Testis (tissue), 2 donors: ENCODE measurements around the gene RNF223.

Source experiments
- POLR2A ChIP-seq: fragments of 450-650 bp; IDR thresholded peaks from one replicate; pipeline ENCODE4 v1.6.1; 2017; ENCODE audit warnings: antibody characterized with exemption, mild to moderate bottlenecking, moderate library complexity
- TF ChIP-seq, protein P1 (sequence below), 3 experiments: fragments of 450-650 bp in 2 of 3; fragments of 200-600 bp in 1 of 3; sonication (generic) in 1 of 3; IDR thresholded peaks; one replicate each; pipeline ENCODE4 v1.5.1; 2016 to 2019; ENCODE audit warnings: antibody characterized with exemption in 3 of 3, mild to moderate bottlenecking in 2 of 3, moderate library complexity in 1 of 3

- TF ChIP-seq POLR2A: no peak
- TF ChIP-seq, protein P1, sequence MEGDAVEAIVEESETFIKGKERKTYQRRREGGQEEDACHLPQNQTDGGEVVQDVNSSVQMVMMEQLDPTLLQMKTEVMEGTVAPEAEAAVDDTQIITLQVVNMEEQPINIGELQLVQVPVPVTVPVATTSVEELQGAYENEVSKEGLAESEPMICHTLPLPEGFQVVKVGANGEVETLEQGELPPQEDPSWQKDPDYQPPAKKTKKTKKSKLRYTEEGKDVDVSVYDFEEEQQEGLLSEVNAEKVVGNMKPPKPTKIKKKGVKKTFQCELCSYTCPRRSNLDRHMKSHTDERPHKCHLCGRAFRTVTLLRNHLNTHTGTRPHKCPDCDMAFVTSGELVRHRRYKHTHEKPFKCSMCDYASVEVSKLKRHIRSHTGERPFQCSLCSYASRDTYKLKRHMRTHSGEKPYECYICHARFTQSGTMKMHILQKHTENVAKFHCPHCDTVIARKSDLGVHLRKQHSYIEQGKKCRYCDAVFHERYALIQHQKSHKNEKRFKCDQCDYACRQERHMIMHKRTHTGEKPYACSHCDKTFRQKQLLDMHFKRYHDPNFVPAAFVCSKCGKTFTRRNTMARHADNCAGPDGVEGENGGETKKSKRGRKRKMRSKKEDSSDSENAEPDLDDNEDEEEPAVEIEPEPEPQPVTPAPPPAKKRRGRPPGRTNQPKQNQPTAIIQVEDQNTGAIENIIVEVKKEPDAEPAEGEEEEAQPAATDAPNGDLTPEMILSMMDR (IDR thresholded peaks at IDR 0.05): no peak
These were observed 21.1 kb downstream of the RNF223 start for GRCh38 chr1:1053022-1053421.
